Measurements from ENCODE around the gene ARHGAP21. TPM values are rescaled to one million over a fixed set of nuclear protein-coding genes. Genes with fewer than 3 reads are reported as not detected.
A peak's percentile ranks its signal among the peaks of the same experiment; 100 is the strongest.
"Not testable (repeated sequence)": the region's sequence is repeated elsewhere in the genome, so short reads cannot be mapped to it uniquely, and the experiment has no call there.

Gene ARHGAP21
- total RNA-seq, 2 donors from 2014 or later: 101 to 102 TPM

GRCh38 chr10:24652381-24652957 is 71.2 kb downstream of the ARHGAP21 start:
- intact Hi-C loops (cut with DNase I, micrococcal nuclease): no loop called here
- DNase-seq (no peak), ATAC-seq (no peak)

DNA sequence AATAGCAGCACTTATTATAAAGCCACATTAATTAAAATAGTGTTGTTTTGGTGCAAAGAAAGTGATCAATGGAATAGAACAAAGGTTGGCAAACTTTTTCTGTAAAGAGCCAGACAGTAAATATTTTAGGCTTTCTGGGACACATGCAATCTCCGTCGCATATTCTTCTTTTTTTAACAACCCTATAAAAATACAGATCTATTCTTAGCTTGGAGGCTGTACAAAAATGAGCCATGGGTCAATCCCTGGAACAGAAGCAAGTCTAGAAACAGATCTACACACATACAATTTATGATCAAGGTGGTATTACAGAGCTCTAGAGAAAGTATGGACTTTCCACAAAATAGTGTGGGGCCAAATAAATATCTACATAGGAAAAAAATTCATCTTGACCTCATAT is 71.8 kb downstream of the ARHGAP21 start:
- intact Hi-C loops (cut with DNase I, micrococcal nuclease): no loop called here
- no peak for DNase-seq
- ATAC-seq: no peak

DNA sequence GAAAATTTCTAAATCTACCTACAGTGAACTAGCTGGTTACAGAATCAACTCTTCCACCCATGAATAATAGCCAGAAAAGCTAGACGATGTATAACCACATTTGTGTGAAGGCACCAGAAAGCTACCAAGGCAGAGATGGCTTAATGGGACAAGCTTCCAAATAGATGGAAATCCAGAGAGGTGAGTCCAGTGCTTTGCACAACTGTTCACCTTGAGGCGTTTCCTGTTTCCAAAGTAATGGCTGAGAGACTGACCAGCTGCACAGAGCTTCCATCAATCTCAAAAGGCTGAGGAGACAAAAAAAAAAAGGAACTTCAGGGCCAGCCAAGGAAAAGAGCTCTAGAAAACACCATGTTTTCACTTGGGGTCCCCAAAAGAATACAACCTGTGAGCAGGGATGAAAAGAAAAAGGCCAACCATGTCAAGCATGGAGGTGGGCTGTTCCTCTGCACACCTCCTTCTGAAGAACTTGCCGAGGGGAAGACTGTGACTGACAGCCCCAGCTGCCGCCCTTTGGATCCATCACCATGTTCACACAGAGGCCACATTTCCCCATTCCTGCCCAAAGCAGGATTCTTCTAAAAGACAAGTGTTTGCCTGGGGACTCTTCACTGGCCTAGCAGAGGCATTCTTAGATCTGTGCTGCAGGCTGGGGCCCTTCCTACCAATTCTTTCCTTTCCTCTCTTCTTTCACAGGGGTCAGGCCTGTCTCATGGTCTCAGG is 72.9 kb downstream of the ARHGAP21 start:
- DNase-seq (no peak), ATAC-seq (no peak)
- intact Hi-C loops (cut with DNase I, micrococcal nuclease): no loop called here

GRCh38 chr10:24645784-24646183 is 77.9 kb downstream of the ARHGAP21 start:
- ATAC-seq (peak; percentile 44), DNase-seq (no peak)
- intact Hi-C loops (cut with DNase I, micrococcal nuclease): no loop called here

DNA sequence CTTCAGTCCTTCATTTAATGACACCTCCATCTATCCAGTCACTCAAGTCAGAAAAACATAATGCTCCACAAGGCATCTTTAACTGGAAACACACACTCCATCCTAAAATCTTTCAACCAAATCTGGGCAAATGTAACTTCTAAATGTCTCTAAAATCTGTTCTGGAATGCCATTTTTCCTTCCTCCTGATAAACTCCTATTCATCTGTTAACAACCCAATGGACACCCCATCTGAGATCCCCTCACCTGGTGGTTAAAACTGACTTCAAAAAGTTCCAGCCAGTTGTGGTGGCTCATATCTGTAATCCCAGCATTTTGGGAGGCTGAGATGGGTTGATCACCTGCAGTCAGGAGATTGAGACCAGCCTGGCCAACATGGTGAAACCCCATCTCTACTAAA is 78.7 kb downstream of the ARHGAP21 start:
- no peak for ATAC-seq
- intact Hi-C loops (cut with DNase I, micrococcal nuclease): no loop called here
- DNase-seq: no peak

DNA sequence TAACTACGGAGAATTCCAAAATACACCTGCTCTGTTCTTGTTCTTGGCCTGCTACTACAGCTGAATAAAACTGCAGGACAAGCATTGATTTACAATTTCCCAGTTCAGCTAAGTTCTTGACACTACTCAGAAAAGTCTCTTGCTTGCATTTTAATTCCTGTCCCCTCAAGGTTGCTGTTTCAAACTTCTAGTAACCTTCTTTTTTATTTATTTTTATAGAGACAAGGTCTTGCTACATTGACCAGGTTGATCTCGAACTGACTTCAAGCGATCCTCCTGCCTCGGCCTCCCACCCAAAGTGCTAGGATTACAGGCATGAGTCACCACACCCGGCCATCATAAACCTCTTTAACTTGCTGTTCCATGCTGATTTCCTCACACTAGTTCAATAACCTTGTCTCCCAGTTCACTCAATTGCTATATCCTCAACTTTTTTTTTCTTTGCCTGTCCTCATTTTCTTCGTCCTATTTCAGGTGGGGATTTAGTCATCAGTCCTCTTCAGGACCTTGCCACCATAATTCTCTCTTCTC is 79.9 kb downstream of the ARHGAP21 start:
- peak; percentile 31 to 45 for DNase-seq
- peak; percentile 81 for ATAC-seq
- intact Hi-C loops (cut with DNase I, micrococcal nuclease): loop anchor here in 1 of 2 donors (5.0 kb wide), 1 partner anchor 439 kb away; no protein-coding TSS in a partner anchor

- DNase-seq (no peak), ATAC-seq (peak; percentile 92)
- intact Hi-C loops (cut with DNase I, micrococcal nuclease): loop anchor here in 1 of 2 donors (5.0 kb wide), 1 partner anchor 439 kb away; no protein-coding TSS in a partner anchor
These were observed 80.6 kb downstream of the ARHGAP21 start for GRCh38 chr10:24642921-24643678.

DNA sequence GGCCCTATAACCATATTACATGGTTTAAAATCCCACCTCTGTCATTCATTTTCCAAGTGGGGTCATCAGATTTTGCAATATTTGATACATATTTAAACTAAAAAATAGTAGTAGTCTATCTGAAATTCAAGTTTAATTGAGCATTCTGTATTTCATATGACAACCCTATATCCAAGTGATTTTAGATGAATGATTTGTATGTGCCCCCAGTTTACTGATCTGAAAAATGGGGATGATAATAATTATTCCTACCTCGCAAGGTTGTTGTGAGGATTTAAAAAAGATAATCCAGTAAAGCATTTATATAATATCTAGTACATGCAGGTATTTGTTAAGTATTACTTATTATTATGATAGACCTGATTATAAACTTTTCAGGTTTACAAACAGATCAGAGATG is 84.6 kb downstream of the ARHGAP21 start:
- ATAC-seq: no peak
- DNase-seq: no peak
- intact Hi-C loops (cut with DNase I, micrococcal nuclease): no loop called here

GRCh38 chr10:24625778-24626177 is 97.9 kb downstream of the ARHGAP21 start:
- DNase-seq (no peak), ATAC-seq (peak; percentile 77)

GRCh38 chr10:24623383-24623782 is 100.3 kb downstream of the ARHGAP21 start:
- ATAC-seq (no peak), DNase-seq (no peak)
- intact Hi-C loops (cut with DNase I, micrococcal nuclease): no loop called here

More at GRCh38 chr10:24625778-24626177, 97.9 kb downstream of the ARHGAP21 start:
- intact Hi-C loops (cut with DNase I, micrococcal nuclease): no loop called here

- intact Hi-C loops (cut with DNase I, micrococcal nuclease): no loop called here
These were observed 100.8 kb downstream of the ARHGAP21 start for GRCh38 chr10:24622781-24623301.

GRCh38 chr10:24621035-24621795 is 102.5 kb downstream of the ARHGAP21 start:
- DNase-seq; ATAC-seq; intact Hi-C loops (cut with DNase I, micrococcal nuclease): not testable (repeated sequence)

More at GRCh38 chr10:24622781-24623301, 100.8 kb downstream of the ARHGAP21 start:
- ATAC-seq (no peak), DNase-seq (no peak)

- intact Hi-C loops (cut with DNase I, micrococcal nuclease); ATAC-seq; DNase-seq: not testable (repeated sequence)
These were observed 103.7 kb downstream of the ARHGAP21 start for GRCh38 chr10:24619994-24620310.

DNA sequence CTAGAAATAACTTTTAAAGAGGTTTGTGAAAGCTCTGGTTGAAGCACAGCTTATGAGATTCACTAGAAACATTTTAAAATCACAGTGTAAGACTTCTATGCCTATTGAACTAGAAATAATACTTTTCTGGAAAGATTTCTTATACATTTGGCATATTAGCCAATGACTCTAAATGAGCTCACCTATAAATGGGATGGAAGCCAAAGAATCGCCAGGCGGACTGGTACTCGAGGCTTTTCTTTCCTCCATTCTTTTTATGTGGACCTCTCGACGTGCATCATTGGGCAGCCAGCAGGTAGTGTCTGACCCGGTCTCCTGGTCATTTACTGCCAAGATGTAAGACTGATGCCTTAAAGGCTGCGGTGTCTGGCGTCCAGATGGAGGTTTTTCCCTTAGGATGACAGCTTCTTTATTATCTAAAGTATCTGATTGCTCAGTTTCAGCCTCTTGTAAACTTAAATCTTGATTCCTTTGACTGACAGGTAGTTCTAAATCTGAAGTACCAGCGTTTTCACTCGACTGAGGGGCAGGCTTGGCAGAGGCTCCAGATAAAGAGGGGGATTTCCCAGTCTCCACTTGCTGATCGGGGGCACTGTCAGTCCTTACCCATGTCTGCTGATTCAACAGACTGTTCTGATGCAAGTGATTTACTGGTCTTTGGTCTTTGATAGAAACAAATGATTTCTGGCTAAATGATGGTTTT is 104.2 kb downstream of the ARHGAP21 start:
- DNase-seq; intact Hi-C loops (cut with DNase I, micrococcal nuclease); ATAC-seq: not testable (repeated sequence)

- DNase-seq (no peak), ATAC-seq (no peak)
- intact Hi-C loops (cut with DNase I, micrococcal nuclease): no loop called here
These were observed 105.3 kb downstream of the ARHGAP21 start for GRCh38 chr10:24618401-24618800.

GRCh38 chr10:24617771-24618396 is 105.8 kb downstream of the ARHGAP21 start:
- DNase-seq (peak; percentile 33 to 76), ATAC-seq (peak; percentile 73)
- intact Hi-C loops (cut with DNase I, micrococcal nuclease): no loop called here

- no peak for ATAC-seq
- no peak for DNase-seq
- intact Hi-C loops (cut with DNase I, micrococcal nuclease): no loop called here
These were observed 107.2 kb downstream of the ARHGAP21 start for GRCh38 chr10:24616536-24616935.

DNA sequence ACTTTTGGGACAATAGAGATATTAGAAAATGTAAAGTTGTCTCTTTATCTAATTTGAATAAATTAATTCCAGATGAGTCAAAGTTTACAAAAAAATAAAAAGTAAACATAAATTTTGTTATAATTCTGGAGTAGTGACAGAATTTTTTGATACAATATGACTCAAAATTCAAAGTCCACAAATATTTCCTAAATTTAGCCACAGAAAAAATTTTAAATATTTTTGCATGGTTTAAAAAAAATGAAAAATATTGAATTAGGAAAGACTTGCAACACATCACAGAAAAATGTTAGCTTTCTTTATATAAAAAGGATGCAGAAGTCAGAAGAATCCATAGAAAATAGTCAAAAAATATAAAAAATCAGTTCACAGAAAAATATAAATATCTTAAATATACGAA is 117.7 kb downstream of the ARHGAP21 start:
- no peak for ATAC-seq
- no peak for DNase-seq
- intact Hi-C loops (cut with DNase I, micrococcal nuclease): no loop called here

Measured in left colon (tissue), 2 donors.